ENCODE data around the gene POLD4.

POLD4 gene

DNA sequence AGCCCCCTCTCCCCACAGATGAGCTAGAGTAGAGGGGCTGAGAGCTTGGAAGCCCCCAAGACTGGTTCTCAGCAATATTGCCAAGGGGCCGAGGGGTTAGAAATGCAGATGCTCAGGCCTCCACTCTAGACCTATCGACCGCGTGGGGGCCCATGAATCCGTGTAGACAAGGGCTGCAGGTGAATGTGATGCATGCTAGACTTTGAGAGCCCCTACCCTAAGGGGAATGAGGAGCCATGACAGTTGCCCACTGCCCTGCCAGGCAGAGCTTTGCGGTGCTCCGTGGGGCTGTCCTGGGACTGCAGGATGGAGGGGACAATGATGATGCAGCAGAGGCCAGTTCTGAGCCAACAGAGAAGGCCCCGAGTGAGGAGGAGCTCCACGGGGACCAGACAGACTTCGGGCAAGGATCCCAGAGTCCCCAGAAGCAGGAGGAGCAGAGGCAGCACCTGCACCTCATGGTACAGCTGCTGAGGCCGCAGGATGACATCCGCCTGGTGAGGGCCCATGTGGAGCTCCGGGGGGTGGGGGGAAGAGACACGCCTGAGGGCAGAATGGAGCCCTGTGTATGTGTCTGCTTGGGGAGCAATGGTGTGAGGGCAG, 48.7 kb downstream of the POLD4 start:
- H2AK5ac ChIP-seq (ENCODE audit: low read length) = peak overlapping the region; percentile 96
- whole genome bisulfite sequencing (ENCODE audit: extremely low coverage, insufficient coverage, insufficient read length) = no CpG with 5 or more reads among the region's 14 CpGs
- H4K91ac ChIP-seq (ENCODE audit: low read depth, low read length) = peak overlapping the region; percentile 99
- no peak for DNase-seq
- H3K18ac ChIP-seq (ENCODE audit: low read length) = peak overlapping the region; percentile 98
- H2BK12ac ChIP-seq (ENCODE audit: low read length) = peak overlapping the region; percentile 79
- no peak overlapping the region for H2BK5ac ChIP-seq (ENCODE audit: low read depth, low read length, poor library complexity)
- peak overlapping the region; percentile 83 for H3K14ac ChIP-seq (ENCODE audit: low read length)
- no peak overlapping the region for H3K4me3 ChIP-seq (ENCODE audit: low read depth, low read length)
- peak overlapping the region; percentile 80 for H3K4ac ChIP-seq (ENCODE audit: low read depth, low read length)
- H4K8ac ChIP-seq (ENCODE audit: low read depth, low read length) = peak overlapping the region; percentile 98
- H3K79me1 ChIP-seq (ENCODE audit: low read length) = peaks cover 22% of the 10 kb centered on the region
- H3K4me2 ChIP-seq (ENCODE audit: low read length) = peak overlapping the region; percentile 97
- peak overlapping the region; percentile 42 for H3K27ac ChIP-seq (ENCODE audit: low read depth, low read length)
- H3K9me3 ChIP-seq (ENCODE audit: insufficient read depth, low read depth, low read length) = peaks cover 5% of the 10 kb centered on the region
- peaks cover 23 to 29% of the 10 kb centered on the region in 2 experiments for H3K4me1 ChIP-seq (ENCODE audit: control insufficient read depth in 1 of 2, insufficient read depth in 2 of 2, low read length in 2 of 2)
- peaks cover 10% of the 10 kb centered on the region for H3K79me2 ChIP-seq (ENCODE audit: control insufficient read depth, insufficient read depth, low read length, poor library complexity)
- H3K23ac ChIP-seq (ENCODE audit: low read length) = no peak overlapping the region
- no peak overlapping the region for H3K9ac ChIP-seq (ENCODE audit: low read length)
- H2BK120ac ChIP-seq (ENCODE audit: insufficient read depth, low read length, poor library complexity) = peak overlapping the region; percentile 86
- no peak overlapping the region for H2AFZ ChIP-seq (ENCODE audit: insufficient read depth, low read length, poor library complexity)
- H4K12ac ChIP-seq (ENCODE audit: low read depth, low read length) = peak overlapping the region; percentile 85
- no peaks in the 10 kb centered on the region for H3K27me3 ChIP-seq (ENCODE audit: insufficient read depth, low read length)
- H3K36me3 ChIP-seq (ENCODE audit: control insufficient read depth in 1 of 2, insufficient read depth in 2 of 2, low read length in 2 of 2) = peaks cover 59 to 60% of the 10 kb centered on the region in 2 experiments

DNA sequence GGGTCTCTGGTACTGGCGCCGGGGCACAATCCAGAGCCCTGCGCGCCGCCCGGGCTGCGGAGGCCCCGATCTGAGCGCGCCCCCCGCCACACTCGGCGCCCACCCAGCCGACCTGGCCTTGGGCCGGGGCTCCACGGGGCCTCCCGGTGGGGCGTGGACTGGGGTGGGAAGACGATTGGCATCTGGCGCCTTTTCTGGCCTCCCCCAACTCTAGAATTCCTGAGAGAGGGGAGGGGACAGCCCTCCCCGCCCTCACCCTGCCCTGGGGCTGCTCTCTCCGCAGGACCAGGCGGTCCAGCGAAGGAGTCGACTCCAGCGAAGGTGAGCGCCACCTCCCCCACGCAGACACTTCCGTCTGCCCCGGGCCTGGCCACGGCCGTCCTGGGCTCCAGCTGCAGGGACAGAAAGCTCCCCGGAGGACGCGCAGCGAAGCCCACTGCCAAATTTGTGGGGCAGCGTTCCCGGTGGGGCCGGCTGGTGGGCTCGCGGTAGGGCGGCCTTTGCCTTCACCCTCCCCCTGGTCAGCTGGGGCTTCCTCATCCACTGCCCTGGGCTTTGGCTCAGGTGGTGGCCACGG, 49.4 kb downstream of the POLD4 start:
- DNase-seq = peak; percentile 55 to 78
- peak overlapping the region; percentile 87 for H3K9ac ChIP-seq (ENCODE audit: low read length)
- H2AFZ ChIP-seq (ENCODE audit: insufficient read depth, low read length, poor library complexity) = peak overlapping the region; percentile 98
- peak overlapping the region; percentile 100 for H3K18ac ChIP-seq (ENCODE audit: low read length)
- H3K4ac ChIP-seq (ENCODE audit: low read depth, low read length) = peak overlapping the region; percentile 98
- peaks cover 59 to 60% of the 10 kb centered on the region in 2 experiments for H3K36me3 ChIP-seq (ENCODE audit: control insufficient read depth in 1 of 2, insufficient read depth in 2 of 2, low read length in 2 of 2)
- H3K27me3 ChIP-seq (ENCODE audit: insufficient read depth, low read length) = no peaks in the 10 kb centered on the region
- H2BK12ac ChIP-seq (ENCODE audit: low read length) = peak overlapping the region; percentile 79
- H2BK5ac ChIP-seq (ENCODE audit: low read depth, low read length, poor library complexity) = peak overlapping the region; percentile 98
- WGBS (ENCODE audit: extremely low coverage, insufficient coverage, insufficient read length) = no CpG with 5 or more reads among the region's 43 CpGs
- H3K9me3 ChIP-seq (ENCODE audit: insufficient read depth, low read depth, low read length) = peaks cover 5% of the 10 kb centered on the region
- H3K14ac ChIP-seq (ENCODE audit: low read length) = peak overlapping the region; percentile 100
- H3K79me2 ChIP-seq (ENCODE audit: control insufficient read depth, insufficient read depth, low read length, poor library complexity) = peaks cover 10% of the 10 kb centered on the region
- H3K23ac ChIP-seq (ENCODE audit: low read length) = no peak overlapping the region
- H2BK120ac ChIP-seq (ENCODE audit: insufficient read depth, low read length, poor library complexity) = peak overlapping the region; percentile 98
- H4K91ac ChIP-seq (ENCODE audit: low read depth, low read length) = peak overlapping the region; percentile 99
- peak overlapping the region; percentile 98 for H4K8ac ChIP-seq (ENCODE audit: low read depth, low read length)
- H3K4me3 ChIP-seq (ENCODE audit: low read depth, low read length) = peak overlapping the region; percentile 95
- H3K27ac ChIP-seq (ENCODE audit: low read depth, low read length) = peak overlapping the region; percentile 88
- H3K4me1 ChIP-seq (ENCODE audit: control insufficient read depth in 1 of 2, insufficient read depth in 2 of 2, low read length in 2 of 2) = peaks cover 23 to 29% of the 10 kb centered on the region in 2 experiments
- H4K12ac ChIP-seq (ENCODE audit: low read depth, low read length) = peak overlapping the region; percentile 99
- H3K79me1 ChIP-seq (ENCODE audit: low read length) = peaks cover 22% of the 10 kb centered on the region
- H2AK5ac ChIP-seq (ENCODE audit: low read length) = peak overlapping the region; percentile 96
- H3K4me2 ChIP-seq (ENCODE audit: low read length) = peak overlapping the region; percentile 97

DNA sequence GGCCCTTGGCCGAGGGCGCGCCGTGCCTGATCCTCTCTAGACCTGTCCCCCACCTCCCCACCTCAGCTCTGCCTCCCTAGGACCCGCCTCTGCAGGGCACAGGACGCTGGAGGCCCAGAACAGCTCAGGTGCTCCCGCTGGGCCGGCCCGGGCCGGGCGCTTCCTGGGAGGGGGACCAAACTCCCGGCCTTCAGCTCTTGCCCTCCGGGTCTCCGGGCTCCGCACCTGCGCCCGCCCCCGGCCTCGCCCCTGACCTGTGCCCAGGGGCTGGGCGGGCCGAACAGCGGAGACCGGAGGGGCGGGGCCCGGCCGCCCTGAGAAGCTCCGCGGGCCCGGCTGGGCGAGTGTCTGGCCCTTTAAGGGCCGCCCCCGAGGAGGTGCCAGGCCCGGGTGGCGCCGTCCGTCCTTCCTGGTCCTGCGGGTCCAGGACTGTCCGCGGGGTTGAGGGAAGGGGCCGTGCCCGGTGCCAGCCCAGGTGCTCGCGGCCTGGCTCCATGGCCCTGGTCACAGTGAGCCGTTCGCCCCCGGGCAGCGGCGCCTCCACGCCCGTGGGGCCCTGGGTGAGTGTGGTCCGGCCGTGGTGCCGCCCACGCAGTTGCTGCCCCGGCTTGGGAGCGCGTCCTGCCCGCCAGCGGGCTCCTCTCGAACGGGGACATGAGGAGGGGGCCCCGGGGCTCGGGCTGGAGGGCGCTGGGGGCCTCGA, 50.1 kb downstream of the POLD4 start, which contains the start of gene SSH3:
SSH3 (plus strand) TSS at position 399 of the 703 bp plus-strand sequence; CDS start at position 495, 96 bp downstream.
- H4K12ac ChIP-seq (ENCODE audit: low read depth, low read length) = peak within 1 kb of the TSS; percentile 99
- peak within 1 kb of the TSS; percentile 84 for H2BK12ac ChIP-seq (ENCODE audit: low read length)
- peaks cover 56 to 57% of the 10 kb centered on the region in 2 experiments for H3K36me3 ChIP-seq (ENCODE audit: control insufficient read depth in 1 of 2, insufficient read depth in 2 of 2, low read length in 2 of 2)
- peak within 1 kb of the TSS; percentile 98 for H3K4ac ChIP-seq (ENCODE audit: low read depth, low read length)
- peak within 1 kb of the TSS; percentile 98 for H4K8ac ChIP-seq (ENCODE audit: low read depth, low read length)
- H2BK5ac ChIP-seq (ENCODE audit: low read depth, low read length, poor library complexity) = peak within 1 kb of the TSS; percentile 98
- H3K14ac ChIP-seq (ENCODE audit: low read length) = peak within 1 kb of the TSS; percentile 100
- peaks cover 5% of the 10 kb centered on the region for H3K9me3 ChIP-seq (ENCODE audit: insufficient read depth, low read depth, low read length)
- peak within 1 kb of the TSS; percentile 97 for H3K4me2 ChIP-seq (ENCODE audit: low read length)
- peak within 1 kb of the TSS; percentile 98 for H2BK120ac ChIP-seq (ENCODE audit: insufficient read depth, low read length, poor library complexity)
- H3K9ac ChIP-seq (ENCODE audit: low read length) = peak within 1 kb of the TSS; percentile 87
- peak within 1 kb of the TSS; percentile 96 for H2AK5ac ChIP-seq (ENCODE audit: low read length)
- H4K91ac ChIP-seq (ENCODE audit: low read depth, low read length) = peak within 1 kb of the TSS; percentile 99
- H3K23ac ChIP-seq (ENCODE audit: low read length) = no peak within 1 kb of the TSS
- H2AFZ ChIP-seq (ENCODE audit: insufficient read depth, low read length, poor library complexity) = peak within 1 kb of the TSS; percentile 98
- H3K27ac ChIP-seq (ENCODE audit: low read depth, low read length) = peak within 1 kb of the TSS; percentile 88
- H3K18ac ChIP-seq (ENCODE audit: low read length) = peak within 1 kb of the TSS; percentile 100
- H3K79me2 ChIP-seq (ENCODE audit: control insufficient read depth, insufficient read depth, low read length, poor library complexity) = peaks cover 10% of the 10 kb centered on the region
- H3K4me1 ChIP-seq (ENCODE audit: control insufficient read depth in 1 of 2, insufficient read depth in 2 of 2, low read length in 2 of 2) = peaks cover 23 to 29% of the 10 kb centered on the region in 2 experiments
- DNase-seq = peak; percentile 88 to 93
- H3K27me3 ChIP-seq (ENCODE audit: insufficient read depth, low read length) = no peaks in the 10 kb centered on the region
- peak within 1 kb of the TSS; percentile 95 for H3K4me3 ChIP-seq (ENCODE audit: low read depth, low read length)
- WGBS (ENCODE audit: extremely low coverage, insufficient coverage, insufficient read length) = no CpG with 5 or more reads among the region's 65 CpGs
- H3K79me1 ChIP-seq (ENCODE audit: low read length) = peaks cover 22% of the 10 kb centered on the region

DNA sequence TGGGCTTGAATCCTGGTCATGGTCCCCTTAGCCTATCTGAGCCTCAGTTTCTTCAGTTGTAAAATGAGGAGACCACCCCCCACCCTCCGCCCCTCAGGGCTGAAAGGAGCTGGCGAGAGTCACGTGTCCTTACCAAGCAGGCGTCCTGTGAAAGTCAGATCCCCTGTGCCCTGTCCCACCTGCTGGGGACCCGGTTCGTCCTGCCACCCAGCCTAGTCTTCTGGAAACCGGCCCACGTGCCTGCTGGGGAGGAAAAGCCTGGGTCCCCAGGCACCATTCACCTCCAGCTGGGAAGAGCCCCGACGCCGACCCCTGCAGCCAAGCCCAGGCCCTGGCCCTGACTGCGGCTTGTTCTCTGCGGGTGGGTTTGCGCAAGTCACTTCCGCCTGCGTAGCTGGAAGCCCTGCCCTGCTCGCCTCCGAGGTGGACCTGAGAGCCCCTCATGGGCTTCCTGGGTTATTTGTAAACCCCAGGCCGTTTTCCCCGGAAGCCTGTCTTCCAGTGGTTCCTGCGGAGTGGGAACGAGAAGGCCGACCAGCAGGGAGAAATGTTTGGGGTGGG, 50.7 kb downstream of the POLD4 start:
- Histone ChIP-seq H3K18ac (ENCODE audit: low read length) (peak overlapping the region; percentile 41), H4K8ac (ENCODE audit: low read depth, low read length) (peak overlapping the region; percentile 72), H2AK5ac (ENCODE audit: low read length) (peak overlapping the region; percentile 73), H2BK12ac (ENCODE audit: low read length) (no peak overlapping the region), H3K14ac (ENCODE audit: low read length) (peak overlapping the region; percentile 79), H4K12ac (ENCODE audit: low read depth, low read length) (peak overlapping the region; percentile 73), H3K4ac (ENCODE audit: low read depth, low read length) (peak overlapping the region; percentile 57), H3K27ac (ENCODE audit: low read depth, low read length) (peak overlapping the region; percentile 74), H3K9me3 (ENCODE audit: insufficient read depth, low read depth, low read length) (peaks cover 5% of the 10 kb centered on the region), H3K9ac (ENCODE audit: low read length) (no peak overlapping the region), H3K4me1 (ENCODE audit: control insufficient read depth in 1 of 2, insufficient read depth in 2 of 2, low read length in 2 of 2) (peaks cover 23 to 29% of the 10 kb centered on the region in 2 experiments), H3K36me3 (ENCODE audit: control insufficient read depth in 1 of 2, insufficient read depth in 2 of 2, low read length in 2 of 2) (peaks cover 50 to 51% of the 10 kb centered on the region in 2 experiments), H3K79me2 (ENCODE audit: control insufficient read depth, insufficient read depth, low read length, poor library complexity) (peaks cover 10% of the 10 kb centered on the region), H4K91ac (ENCODE audit: low read depth, low read length) (peak overlapping the region; percentile 79), H3K27me3 (ENCODE audit: insufficient read depth, low read length) (no peaks in the 10 kb centered on the region), H3K4me2 (ENCODE audit: low read length) (peak overlapping the region; percentile 97), H3K4me3 (ENCODE audit: low read depth, low read length) (peak overlapping the region; percentile 95), H2BK5ac (ENCODE audit: low read depth, low read length, poor library complexity) (peak overlapping the region; percentile 74), H2BK120ac (ENCODE audit: insufficient read depth, low read length, poor library complexity) (peak overlapping the region; percentile 52), H3K79me1 (ENCODE audit: low read length) (peaks cover 22% of the 10 kb centered on the region), H3K23ac (ENCODE audit: low read length) (no peak overlapping the region), H2AFZ (ENCODE audit: insufficient read depth, low read length, poor library complexity) (peak overlapping the region; percentile 48)
- WGBS (ENCODE audit: extremely low coverage, insufficient coverage, insufficient read length) = no CpG with 5 or more reads among the region's 23 CpGs
- peak; percentile 80 to 87 for DNase-seq

All from trophoblast cell (in vitro differentiated cells and primary cell).